ENCODE results near the gene ADA. TPM values are rescaled to one million over a fixed set of nuclear protein-coding genes. Genes with fewer than 3 reads are reported as not detected.

Gene ADA
- total and polyA plus RNA-seq, 3 donors from 2014 or later, result 8.2 to 11.2 (median 10.0) TPM

GRCh38 chr20:44579313-44580081 lies 72.0 kb downstream of the ADA start:
- H3K9me3 ChIP-seq, result no peaks in the 10 kb centered on the region
- no peak overlapping the region for H3K4me3 ChIP-seq
- intact Hi-C loops (cut with DNase I; ENCODE audit: low total_unique reads), result no loop called here
- no peaks in the 10 kb centered on the region for H3K27me3 ChIP-seq
- H3K4me1 ChIP-seq, result peaks cover 6% of the 10 kb centered on the region
- no peaks in the 10 kb centered on the region for H3K36me3 ChIP-seq (ENCODE audit: low read depth, missing control alignments)
- H3K27ac ChIP-seq, result no peak overlapping the region
- TF ChIP-seq CTCF (IDR thresholded peaks at IDR 0.05) (no peak), POLR2A (IDR thresholded peaks at IDR 0.05) (no peak)
- DNase-seq, result no peak
- 77 to 78% methylated on average over 8 of the region's 8 CpGs for WGBS, 2 donors

- no peaks in the 10 kb centered on the region for H3K9me3 ChIP-seq
- no peak overlapping the region for H3K27ac ChIP-seq
- TF ChIP-seq CTCF (IDR thresholded peaks at IDR 0.05) (no peak), POLR2A (IDR thresholded peaks at IDR 0.05) (no peak)
- DNase-seq, result no peak
- peaks cover 14% of the 10 kb centered on the region for H3K4me1 ChIP-seq
- no peak overlapping the region for H3K4me3 ChIP-seq
- intact Hi-C loops (cut with DNase I; ENCODE audit: low total_unique reads), result no loop called here
- 64 to 74% methylated on average over 3 of the region's 3 CpGs for WGBS, 2 donors
- no peaks in the 10 kb centered on the region for H3K36me3 ChIP-seq (ENCODE audit: low read depth, missing control alignments)
- H3K27me3 ChIP-seq, result no peaks in the 10 kb centered on the region
Measured at GRCh38 chr20:44576297-44576696, 75.2 kb downstream of the ADA start.

GRCh38 chr20:44574372-44574771 lies 77.1 kb downstream of the ADA start:
- no peak for DNase-seq
- intact Hi-C loops (cut with DNase I; ENCODE audit: low total_unique reads), result no loop called here
- 98 to 99% methylated on average over 4 of the region's 4 CpGs for WGBS, 2 donors
- H3K4me1 ChIP-seq, result peaks cover 14% of the 10 kb centered on the region
- H3K36me3 ChIP-seq (ENCODE audit: low read depth, missing control alignments), result no peaks in the 10 kb centered on the region
- no peak overlapping the region for H3K27ac ChIP-seq
- TF ChIP-seq CTCF (IDR thresholded peaks at IDR 0.05) (no peak), POLR2A (IDR thresholded peaks at IDR 0.05) (no peak)
- no peaks in the 10 kb centered on the region for H3K27me3 ChIP-seq
- no peak overlapping the region for H3K4me3 ChIP-seq
- no peaks in the 10 kb centered on the region for H3K9me3 ChIP-seq

- Histone ChIP-seq H3K27me3 (no peaks in the 10 kb centered on the region), H3K9me3 (no peaks in the 10 kb centered on the region), H3K36me3 (ENCODE audit: low read depth, missing control alignments) (no peaks in the 10 kb centered on the region), H3K4me3 (no peak overlapping the region), H3K4me1 (peaks cover 14% of the 10 kb centered on the region), H3K27ac (peak overlapping the region in 1 of 2 donors; percentile 20)
- intact Hi-C loops (cut with DNase I; ENCODE audit: low total_unique reads), result no loop called here
- 92 to 97% methylated on average over 2 of the region's 2 CpGs for WGBS, 2 donors
- TF ChIP-seq CTCF (IDR thresholded peaks at IDR 0.05) (no peak), POLR2A (IDR thresholded peaks at IDR 0.05) (no peak)
- no peak for DNase-seq
Measured at GRCh38 chr20:44573501-44573869, 78.0 kb downstream of the ADA start.

All from testis (tissue), 3 donors.